Type B pancreatic cell (in vitro differentiated cells): ENCODE results near the gene POLN. TPM values are rescaled to one million over a fixed set of nuclear protein-coding genes. Genes with fewer than 3 reads are reported as not detected.

Experiments
- DNase-seq: peaks from one replicate; pipeline ENCODE4 v3.0.0; 2021; ENCODE audit warnings: mixed read lengths; ENCODE audit not compliant: unreplicated experiment; ENCODE audit errors: extremely low spot score
- H3K27ac Mint-ChIP-seq: 2 replicates; pipeline ENCODE4 v1.8.0; 2021; ENCODE audit warnings: mild to moderate bottlenecking, mixed read lengths
- H3K27me3 Mint-ChIP-seq: 2 replicates; pipeline ENCODE4 v1.8.0; 2021; ENCODE audit warnings: mixed read lengths
- H3K36me3 Mint-ChIP-seq: 2 replicates; pipeline ENCODE4 v1.8.0; 2021; ENCODE audit warnings: mixed read lengths
- H3K4me1 Mint-ChIP-seq: one replicate; pipeline ENCODE4 v1.8.0; 2021; ENCODE audit warnings: mixed read lengths; ENCODE audit not compliant: unreplicated experiment
- H3K4me3 Mint-ChIP-seq: 2 replicates; pipeline ENCODE4 v1.8.0; 2021; ENCODE audit warnings: mild to moderate bottlenecking, mixed read lengths
- H3K9me3 Mint-ChIP-seq: 2 replicates; pipeline ENCODE4 v1.8.0; 2021; ENCODE audit warnings: mixed read lengths
- total RNA-seq: library from RNA; stranded (reverse); gene quantifications from 2 replicates; pipeline ENCODE4 v1.2.1, GENCODE V29; 2021; ENCODE audit warnings: low replicate concordance
- TF ChIP-seq, protein P1 (sequence below): fragments of 200-600 bp; sonication (generic); conservative IDR thresholded peaks from 2 replicates; pipeline ENCODE4 v1.5.0; 2021; ENCODE audit warnings: antibody characterized with exemption, mild to moderate bottlenecking

Gene POLN
- total RNA-seq, 1 donor from 2014 or later = 4.1 TPM

DNA sequence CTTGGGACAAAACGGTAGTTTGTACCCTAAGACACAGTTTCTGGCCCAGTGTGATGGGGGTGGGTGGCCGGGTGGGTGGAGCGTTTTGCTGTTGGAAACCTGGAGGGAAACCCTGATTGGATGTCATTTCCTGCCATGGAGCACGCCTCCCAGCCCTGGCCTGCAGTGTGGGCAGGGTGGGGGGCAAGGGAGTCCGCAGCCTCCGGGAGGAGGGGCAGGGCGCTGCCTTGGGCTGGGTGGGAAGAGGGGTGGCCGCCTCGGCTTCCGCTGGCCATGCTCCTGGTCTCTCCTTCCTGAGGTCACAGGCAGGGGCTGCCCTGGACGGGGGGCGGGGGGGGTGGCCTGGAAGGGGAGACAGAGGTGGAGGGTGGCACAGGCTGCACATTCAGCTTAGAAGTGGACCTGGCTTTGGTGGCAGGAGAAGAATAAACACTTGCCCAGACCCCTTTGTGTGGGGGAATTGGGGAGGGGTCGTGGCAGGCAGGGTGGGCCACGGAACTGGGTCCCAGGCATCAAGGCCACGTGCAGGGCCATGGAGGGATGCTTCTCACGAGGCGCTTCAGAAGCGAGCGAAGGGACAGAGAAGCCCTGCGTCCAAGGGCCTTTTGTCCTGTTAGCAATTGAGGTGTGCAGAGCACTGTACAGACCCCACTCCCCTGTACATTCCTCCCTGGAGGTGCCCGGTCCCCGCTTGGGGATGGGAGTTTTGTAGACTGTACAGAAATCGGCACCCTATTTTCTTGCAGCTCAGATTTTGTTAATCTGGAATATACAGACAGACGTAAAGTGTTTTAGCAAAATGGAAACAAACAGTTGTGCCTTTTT, 176.6 kb downstream of the POLN start:
- peaks cover 5% of the 10 kb centered on the region for H3K4me1 Mint-ChIP-seq
- H3K36me3 Mint-ChIP-seq = no peaks in the 10 kb centered on the region
- TF ChIP-seq, protein P1, sequence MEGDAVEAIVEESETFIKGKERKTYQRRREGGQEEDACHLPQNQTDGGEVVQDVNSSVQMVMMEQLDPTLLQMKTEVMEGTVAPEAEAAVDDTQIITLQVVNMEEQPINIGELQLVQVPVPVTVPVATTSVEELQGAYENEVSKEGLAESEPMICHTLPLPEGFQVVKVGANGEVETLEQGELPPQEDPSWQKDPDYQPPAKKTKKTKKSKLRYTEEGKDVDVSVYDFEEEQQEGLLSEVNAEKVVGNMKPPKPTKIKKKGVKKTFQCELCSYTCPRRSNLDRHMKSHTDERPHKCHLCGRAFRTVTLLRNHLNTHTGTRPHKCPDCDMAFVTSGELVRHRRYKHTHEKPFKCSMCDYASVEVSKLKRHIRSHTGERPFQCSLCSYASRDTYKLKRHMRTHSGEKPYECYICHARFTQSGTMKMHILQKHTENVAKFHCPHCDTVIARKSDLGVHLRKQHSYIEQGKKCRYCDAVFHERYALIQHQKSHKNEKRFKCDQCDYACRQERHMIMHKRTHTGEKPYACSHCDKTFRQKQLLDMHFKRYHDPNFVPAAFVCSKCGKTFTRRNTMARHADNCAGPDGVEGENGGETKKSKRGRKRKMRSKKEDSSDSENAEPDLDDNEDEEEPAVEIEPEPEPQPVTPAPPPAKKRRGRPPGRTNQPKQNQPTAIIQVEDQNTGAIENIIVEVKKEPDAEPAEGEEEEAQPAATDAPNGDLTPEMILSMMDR = no peak
- H3K9me3 Mint-ChIP-seq = no peaks in the 10 kb centered on the region
- no peak overlapping the region for H3K27ac Mint-ChIP-seq
- H3K4me3 Mint-ChIP-seq = no peak overlapping the region
- DNase-seq = no peak
- H3K27me3 Mint-ChIP-seq = peaks cover 2% of the 10 kb centered on the region

DNA sequence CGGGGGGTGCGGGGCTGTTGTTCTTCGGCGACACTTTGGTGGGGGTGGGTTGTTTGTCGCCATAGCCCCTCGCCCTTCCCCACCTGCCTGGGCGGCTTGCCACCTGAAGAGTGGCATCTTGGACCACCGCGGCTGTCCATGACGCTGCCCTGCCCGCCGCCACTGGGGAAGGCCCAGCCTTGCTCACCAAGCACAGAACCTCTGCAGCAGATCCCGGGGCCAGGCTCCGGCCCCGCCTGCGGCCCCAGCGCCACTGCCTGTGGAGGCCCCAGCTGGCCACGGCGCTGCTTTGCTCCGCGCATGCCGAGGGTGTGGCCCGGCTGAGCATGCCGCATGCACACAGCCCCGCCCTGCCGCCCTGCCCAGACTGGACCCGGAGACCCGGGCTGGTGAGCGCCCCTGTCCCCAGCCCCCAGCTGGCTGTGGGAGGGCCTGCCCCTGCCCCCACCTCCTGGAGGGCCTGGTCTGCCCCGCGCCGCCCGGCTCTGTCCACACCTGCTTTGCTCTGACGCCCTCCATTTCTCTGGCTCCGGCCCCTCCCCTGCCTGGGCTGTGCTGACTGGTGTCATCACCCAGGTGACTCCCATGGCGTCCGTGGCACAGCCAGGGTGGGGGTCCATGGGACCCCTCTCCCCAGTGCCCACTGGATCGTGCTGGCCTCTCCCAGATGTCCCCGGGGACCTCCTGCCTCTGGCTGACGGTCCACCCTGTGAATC, 177.5 kb downstream of the POLN start:
- Mint-ChIP-seq H3K27ac (no peak overlapping the region), H3K27me3 (peaks cover 2% of the 10 kb centered on the region), H3K4me1 (peaks cover 5% of the 10 kb centered on the region), H3K9me3 (no peaks in the 10 kb centered on the region), H3K4me3 (no peak overlapping the region), H3K36me3 (no peaks in the 10 kb centered on the region)
- DNase-seq = no peak
- TF ChIP-seq, protein P1 = no peak

DNA sequence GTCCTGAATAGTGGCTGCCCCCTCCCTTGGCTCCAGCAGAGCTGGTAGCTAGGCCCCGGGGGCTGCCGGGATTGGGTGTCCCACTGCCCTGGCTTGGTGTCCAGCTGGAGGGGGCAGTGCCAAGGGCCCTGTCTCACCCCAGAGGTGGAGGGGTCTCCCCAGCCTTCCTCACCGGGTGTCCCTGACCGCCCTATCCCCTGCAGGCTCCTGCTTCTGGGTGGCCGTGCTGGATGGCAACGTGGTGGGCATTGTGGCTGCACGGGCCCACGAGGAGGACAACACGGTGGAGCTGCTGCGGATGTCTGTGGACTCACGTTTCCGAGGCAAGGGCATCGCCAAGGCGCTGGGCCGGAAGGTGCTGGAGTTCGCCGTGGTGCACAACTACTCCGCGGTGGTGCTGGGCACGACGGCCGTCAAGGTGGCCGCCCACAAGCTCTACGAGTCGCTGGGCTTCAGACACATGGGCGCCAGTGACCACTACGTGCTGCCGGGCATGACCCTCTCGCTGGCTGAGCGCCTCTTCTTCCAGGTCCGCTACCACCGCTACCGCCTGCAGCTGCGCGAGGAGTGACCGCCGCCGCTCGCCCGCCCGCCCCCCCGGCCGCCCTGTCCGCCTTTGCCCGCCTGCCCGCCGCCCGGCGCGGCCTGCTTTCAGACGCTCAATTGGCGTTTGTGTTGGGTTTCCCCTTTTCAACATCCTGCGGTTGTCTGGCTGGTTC, 178.2 kb downstream of the POLN start:
- Mint-ChIP-seq H3K9me3 (no peaks in the 10 kb centered on the region), H3K27ac (no peak overlapping the region), H3K27me3 (peaks cover 2% of the 10 kb centered on the region), H3K4me1 (peaks cover 5% of the 10 kb centered on the region), H3K36me3 (no peaks in the 10 kb centered on the region), H3K4me3 (no peak overlapping the region)
- TF ChIP-seq, protein P1 = no peak
- no peak for DNase-seq

DNA sequence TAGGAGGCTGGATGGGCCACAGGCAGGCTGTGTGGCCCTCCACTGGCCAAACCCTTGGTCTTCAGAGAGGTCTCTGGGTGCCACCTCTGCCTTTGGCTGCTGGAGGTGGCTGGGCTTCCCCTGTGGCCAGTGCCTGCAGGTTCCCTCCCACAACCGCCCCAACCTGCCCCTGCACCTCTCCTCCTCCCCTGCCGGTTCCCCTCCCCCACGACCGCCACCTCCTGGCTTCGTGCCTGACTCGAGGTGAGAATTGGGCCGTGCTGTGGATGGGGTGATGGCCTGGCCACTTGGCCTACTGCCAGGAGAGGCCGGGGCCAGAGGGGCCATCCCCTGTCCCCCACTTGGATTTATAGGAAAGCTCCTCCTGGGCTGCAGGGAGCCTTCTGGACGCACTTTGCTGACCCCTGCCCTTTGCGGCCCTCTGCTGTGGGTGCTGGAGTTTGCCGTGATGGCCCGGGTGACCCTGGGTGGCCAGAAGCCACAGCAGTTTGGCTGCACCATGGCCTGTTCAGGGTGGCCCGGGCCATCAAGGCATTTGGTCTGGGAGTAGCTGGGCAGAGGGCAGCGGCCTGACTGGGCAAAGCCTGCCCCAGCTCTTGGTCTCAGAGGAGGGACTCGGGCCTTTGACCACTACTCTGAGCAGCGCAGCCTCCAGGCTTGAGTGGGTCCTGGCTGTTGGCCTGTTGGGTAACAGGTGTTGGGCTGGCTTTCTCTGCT, 179.0 kb downstream of the POLN start:
- DNase-seq = no peak
- Mint-ChIP-seq H3K36me3 (no peaks in the 10 kb centered on the region), H3K9me3 (no peaks in the 10 kb centered on the region), H3K4me3 (no peak overlapping the region), H3K27me3 (peaks cover 2% of the 10 kb centered on the region), H3K4me1 (no peaks in the 10 kb centered on the region), H3K27ac (no peak overlapping the region)
- TF ChIP-seq, protein P1 = no peak

DNA sequence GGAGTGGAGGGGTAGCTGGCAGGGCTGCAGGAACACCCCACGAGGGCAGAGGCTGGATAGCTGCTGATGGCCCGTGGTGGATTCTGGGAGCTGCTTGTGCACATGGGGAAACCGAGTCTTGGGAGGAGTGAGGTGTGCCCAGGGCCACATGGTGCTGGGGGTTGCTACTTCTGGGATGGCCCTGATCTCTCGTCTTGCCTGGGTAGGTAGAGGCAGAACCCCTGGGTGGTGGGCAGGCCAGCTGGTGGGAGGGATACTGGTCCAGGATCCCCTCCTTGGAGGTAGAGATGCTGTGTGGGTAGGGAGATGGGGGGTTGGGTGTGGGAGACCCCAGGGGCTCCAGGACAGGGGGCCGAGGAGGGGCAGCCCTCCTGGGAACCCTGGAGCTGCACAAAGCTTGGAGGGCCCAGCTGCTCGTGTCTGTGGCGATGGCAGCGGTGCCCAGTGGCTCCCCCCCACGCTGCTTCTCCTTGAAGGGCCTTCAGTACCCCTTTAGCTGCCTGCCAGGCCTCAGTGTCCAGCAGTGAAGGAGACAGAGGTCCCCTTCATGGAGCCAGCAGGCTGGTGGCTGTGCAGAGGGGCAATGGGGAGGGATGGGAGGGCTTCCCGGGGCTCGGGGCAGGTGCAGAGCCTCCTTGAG, 179.6 kb downstream of the POLN start:
- Mint-ChIP-seq H3K27me3 (peaks cover 9% of the 10 kb centered on the region), H3K4me1 (no peaks in the 10 kb centered on the region), H3K27ac (no peak overlapping the region), H3K36me3 (no peaks in the 10 kb centered on the region), H3K9me3 (no peaks in the 10 kb centered on the region), H3K4me3 (no peak overlapping the region)
- no peak for DNase-seq
- TF ChIP-seq, protein P1 = no peak
